GM12878 (cell line): ENCODE results near the gene PRCP.

Experiments used
- CBX5 ChIP-seq: sonication (generic); IDR thresholded peaks from 2 replicates; pipeline ENCODE4 v1.6.1; 2016; ENCODE audit warnings: low read depth, moderate library complexity, mild to moderate bottlenecking, inconsistent platforms
- EZH2 ChIP-seq: IDR thresholded peaks from 2 replicates; pipeline ENCODE4 v1.6.1; 2012; ENCODE audit warnings: low read depth, mild to moderate bottlenecking, control low read depth, inconsistent platforms, low read length, borderline replicate concordance; ENCODE audit not compliant: control insufficient read depth
- POLR2AphosphoS5 ChIP-seq: IDR thresholded peaks from 2 replicates; pipeline ENCODE4 v1.6.1; 2011; ENCODE audit warnings: mild to moderate bottlenecking, low read length, inconsistent platforms
- RAD21 ChIP-seq: IDR thresholded peaks from 2 replicates; pipeline ENCODE4 v1.6.1; 2011; ENCODE audit warnings: mild to moderate bottlenecking, low read depth, low read length, moderate library complexity; ENCODE audit not compliant: insufficient read depth
- SMC3 ChIP-seq: IDR thresholded peaks from 2 replicates; pipeline ENCODE4 v1.6.1; 2011; ENCODE audit warnings: low read length, improper control_type of control experiment, borderline replicate concordance
- SP1 ChIP-seq: IDR thresholded peaks from one replicate; pipeline ENCODE4 v1.6.1; 2011; ENCODE audit warnings: low read depth, low read length
- TBL1XR1 ChIP-seq: IDR thresholded peaks from 2 replicates; pipeline ENCODE4 v1.6.1; 2012; ENCODE audit warnings: low read depth, low read length, improper control_type of control experiment
- ZNF217 ChIP-seq: fragments of 450-650 bp; IDR thresholded peaks from 2 replicates; pipeline ENCODE4 v1.6.1; 2017; ENCODE audit warnings: antibody characterized with exemption, mild to moderate bottlenecking
- TF ChIP-seq, protein P1 (sequence below), 3 experiments: IDR thresholded peaks in 2 of 3; conservative IDR thresholded peaks in 1 of 3; 2 replicates each; pipeline ENCODE4 v1.5.1; 2011; ENCODE audit warnings: low read depth in 3 of 3, low read length in 3 of 3, mild to moderate bottlenecking in 3 of 3, control low read depth in 2 of 3, moderate library complexity in 2 of 3, inconsistent platforms in 1 of 3, mixed read lengths in 1 of 3; ENCODE audit not compliant: control insufficient read depth in 2 of 3, insufficient read depth in 1 of 3; ENCODE audit errors: extremely low read depth in 1 of 3
- TF ChIP-seq, protein P2 (sequence below): IDR thresholded peaks from 2 replicates; pipeline ENCODE4 v1.6.1; 2012; ENCODE audit warnings: low read depth, low read length, improper control_type of control experiment
- TF ChIP-seq, protein P3 (sequence below): IDR thresholded peaks from 2 replicates; pipeline ENCODE4 v1.6.1; 2012; ENCODE audit warnings: low read depth, low read length, improper control_type of control experiment

DNA sequence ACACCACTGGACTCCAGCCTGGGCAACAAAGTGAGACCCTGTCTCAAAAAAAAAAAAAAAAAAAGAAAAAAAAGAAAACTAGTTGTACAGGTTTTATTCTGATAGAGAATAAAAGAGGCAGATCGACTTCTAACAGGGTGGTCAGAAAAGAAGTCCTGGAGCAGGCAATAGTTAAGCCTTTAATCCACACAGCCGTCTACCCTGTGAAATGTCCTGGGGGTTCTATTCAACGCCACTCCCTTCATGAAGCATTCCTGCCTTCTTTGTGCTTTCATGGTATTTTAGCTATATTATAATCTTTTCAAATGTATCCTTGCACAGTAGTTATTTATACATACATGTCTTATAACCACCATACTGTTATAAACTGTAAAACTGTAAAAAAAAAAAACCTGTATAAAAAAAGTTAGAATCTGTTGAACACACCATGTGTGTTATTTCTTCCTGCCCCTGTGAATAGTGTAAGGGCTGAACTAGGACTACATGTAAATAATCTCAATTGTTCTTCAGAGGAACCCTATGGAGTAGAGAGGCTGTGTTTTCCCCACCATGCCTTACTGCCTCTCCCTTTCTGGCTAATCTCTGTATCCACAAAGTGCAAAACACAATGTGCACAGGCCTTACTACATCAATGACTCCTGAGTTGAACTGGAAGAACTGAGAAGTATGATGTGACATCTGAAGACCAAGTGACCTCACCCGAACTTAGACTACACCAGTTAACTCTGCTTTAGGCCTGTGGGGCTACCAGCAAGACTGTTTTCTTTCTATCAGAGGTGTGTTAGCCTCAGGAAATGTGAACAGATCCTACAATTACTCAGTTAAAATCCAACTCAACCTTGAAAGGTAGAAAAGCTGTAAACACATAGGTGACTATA is 25.3 kb downstream of the PRCP start:
- TF ChIP-seq, protein P1, sequence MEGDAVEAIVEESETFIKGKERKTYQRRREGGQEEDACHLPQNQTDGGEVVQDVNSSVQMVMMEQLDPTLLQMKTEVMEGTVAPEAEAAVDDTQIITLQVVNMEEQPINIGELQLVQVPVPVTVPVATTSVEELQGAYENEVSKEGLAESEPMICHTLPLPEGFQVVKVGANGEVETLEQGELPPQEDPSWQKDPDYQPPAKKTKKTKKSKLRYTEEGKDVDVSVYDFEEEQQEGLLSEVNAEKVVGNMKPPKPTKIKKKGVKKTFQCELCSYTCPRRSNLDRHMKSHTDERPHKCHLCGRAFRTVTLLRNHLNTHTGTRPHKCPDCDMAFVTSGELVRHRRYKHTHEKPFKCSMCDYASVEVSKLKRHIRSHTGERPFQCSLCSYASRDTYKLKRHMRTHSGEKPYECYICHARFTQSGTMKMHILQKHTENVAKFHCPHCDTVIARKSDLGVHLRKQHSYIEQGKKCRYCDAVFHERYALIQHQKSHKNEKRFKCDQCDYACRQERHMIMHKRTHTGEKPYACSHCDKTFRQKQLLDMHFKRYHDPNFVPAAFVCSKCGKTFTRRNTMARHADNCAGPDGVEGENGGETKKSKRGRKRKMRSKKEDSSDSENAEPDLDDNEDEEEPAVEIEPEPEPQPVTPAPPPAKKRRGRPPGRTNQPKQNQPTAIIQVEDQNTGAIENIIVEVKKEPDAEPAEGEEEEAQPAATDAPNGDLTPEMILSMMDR (IDR thresholded peaks at IDR 0.05 in 2 of 3, conservative IDR thresholded peaks at IDR 0.05 in 1 of 3; ENCODE audit: control insufficient read depth in 2 of 3, extremely low read depth in 1 of 3, insufficient read depth in 1 of 3, low read depth in 3 of 3, low read length in 3 of 3) = no peak
- TF ChIP-seq, protein P2, sequence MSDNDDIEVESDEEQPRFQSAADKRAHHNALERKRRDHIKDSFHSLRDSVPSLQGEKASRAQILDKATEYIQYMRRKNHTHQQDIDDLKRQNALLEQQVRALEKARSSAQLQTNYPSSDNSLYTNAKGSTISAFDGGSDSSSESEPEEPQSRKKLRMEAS = no peak
- TF ChIP-seq POLR2AphosphoS5 (no peak), ZNF217 (no peak), SMC3 (no peak), TBL1XR1 (no peak), EZH2 (no peak), CBX5 (no peak), RAD21 (no peak), SP1 (no peak)
- TF ChIP-seq, protein P3, sequence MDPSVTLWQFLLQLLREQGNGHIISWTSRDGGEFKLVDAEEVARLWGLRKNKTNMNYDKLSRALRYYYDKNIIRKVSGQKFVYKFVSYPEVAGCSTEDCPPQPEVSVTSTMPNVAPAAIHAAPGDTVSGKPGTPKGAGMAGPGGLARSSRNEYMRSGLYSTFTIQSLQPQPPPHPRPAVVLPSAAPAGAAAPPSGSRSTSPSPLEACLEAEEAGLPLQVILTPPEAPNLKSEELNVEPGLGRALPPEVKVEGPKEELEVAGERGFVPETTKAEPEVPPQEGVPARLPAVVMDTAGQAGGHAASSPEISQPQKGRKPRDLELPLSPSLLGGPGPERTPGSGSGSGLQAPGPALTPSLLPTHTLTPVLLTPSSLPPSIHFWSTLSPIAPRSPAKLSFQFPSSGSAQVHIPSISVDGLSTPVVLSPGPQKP = no peak
